GM21360 (cell line): ENCODE results near the gene CHST11.

Experiments
- ATAC-seq: cut with Tn5 transposase; IDR thresholded peaks from one replicate; pipeline ENCODE4 v1.9.1; 2021; ENCODE audit warnings: mild to moderate bottlenecking, moderate library complexity; ENCODE audit not compliant: unreplicated experiment

Gene CHST11

GRCh38 chr12:104456417-104456949 lies at the start of gene CHST11:
TSS of gene CHST11 (plus strand) at chr12:104456948.
- ATAC-seq, result peak; percentile 62

- no peak for ATAC-seq
Measured at GRCh38 chr12:104407438-104407837, 49.3 kb upstream of the CHST11 start.

DNA sequence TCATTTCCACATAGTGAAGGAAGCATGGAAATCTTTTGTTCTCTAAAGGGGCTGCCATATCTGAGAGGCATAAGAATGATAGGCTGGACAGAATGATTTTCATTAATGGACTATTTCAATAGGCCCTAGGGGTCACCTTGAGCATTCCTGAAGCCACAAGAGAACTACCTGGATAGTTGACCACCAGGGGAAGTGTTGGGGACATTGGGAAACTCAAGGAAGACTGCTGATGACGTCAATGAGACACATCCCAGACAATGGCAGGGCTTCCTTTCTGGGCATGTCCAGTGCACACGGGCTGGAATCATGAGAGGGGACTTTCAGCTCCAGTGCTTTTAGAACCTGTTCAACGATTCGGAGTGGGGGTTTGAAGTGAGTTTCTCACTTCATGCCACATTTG lies 48.8 kb upstream of the CHST11 start:
- no peak for ATAC-seq

DNA sequence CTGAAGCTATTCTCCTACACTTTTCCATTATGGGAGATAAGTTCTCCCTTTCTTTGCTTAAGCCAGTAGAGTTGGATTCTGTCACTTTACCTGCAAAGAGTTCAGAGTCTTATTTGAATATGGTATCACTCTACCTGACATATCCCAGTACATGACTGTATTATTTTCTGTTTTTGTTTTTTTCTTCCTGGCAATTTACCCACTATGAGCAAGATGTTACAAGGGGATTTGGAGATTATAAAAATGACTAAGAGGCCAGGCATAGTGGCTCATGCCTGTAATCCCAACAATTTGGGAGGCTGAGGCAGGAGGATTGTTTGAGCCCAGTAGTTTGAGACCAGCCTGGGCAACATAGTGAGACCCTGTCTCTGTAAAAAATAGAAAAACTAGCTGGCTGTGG lies 46.4 kb upstream of the CHST11 start:
- no peak for ATAC-seq

- ATAC-seq, result no peak
Measured at GRCh38 chr12:104410786-104411185, 46.0 kb upstream of the CHST11 start.

DNA sequence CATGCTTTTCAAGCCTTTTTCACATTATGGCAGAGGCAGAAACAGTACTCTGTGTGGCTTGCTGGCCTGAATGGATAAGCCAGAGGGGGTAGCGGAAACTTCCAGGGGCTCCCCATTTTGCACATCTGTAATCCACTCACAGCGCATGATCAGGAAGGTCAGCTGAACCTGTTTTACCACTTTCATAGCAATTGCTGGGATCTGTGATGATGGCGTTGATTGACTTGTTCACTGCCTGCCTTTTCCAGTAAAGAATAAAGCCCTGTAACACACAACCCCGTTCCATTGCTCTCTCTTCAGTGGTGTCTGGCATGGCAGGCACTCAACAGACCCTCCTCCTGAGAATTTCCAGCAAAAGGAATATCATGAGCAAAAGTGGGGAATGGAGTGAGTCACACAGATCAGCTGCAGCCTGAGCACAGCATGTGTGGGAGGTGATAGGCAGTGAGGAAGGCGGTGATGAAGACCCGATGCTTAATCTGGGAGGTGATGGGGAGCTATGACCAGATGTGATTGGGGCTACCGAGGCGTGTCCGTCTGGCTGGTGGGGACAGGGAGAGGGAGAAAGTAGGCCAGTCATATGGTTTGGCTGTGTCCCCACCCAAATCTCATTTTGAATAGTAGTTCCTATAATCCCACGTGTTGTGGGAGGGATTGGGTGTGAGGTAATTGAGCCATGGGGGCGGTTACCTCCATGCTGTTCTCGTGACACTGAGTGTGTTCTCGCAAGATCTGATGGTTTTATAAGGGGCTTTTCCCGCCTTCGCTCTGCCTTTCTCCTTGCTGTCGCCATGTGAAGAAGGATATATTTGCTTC lies 44.7 kb upstream of the CHST11 start:
- ATAC-seq, result no peak

- ATAC-seq, result no peak
Measured at GRCh38 chr12:104412681-104413080, 44.1 kb upstream of the CHST11 start.

DNA sequence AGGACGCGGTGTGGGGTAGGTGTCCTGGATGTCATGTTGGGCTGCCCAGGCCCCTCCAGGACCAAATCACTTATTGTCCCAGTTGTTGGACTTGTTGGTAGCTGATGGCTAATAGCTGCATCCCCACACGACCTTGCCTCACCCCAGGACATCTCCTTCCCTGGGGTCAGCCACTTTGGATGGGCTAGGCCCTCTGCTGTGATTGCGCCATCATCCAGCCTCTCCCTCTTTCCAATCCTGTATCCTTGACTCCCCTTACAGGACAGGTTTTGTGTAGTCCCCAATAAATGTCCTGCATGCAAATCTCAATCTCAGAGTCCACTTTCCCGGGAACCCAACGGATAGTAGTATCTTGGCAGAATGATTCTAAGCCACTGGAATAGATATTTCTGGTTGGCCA lies 43.4 kb upstream of the CHST11 start:
- no peak for ATAC-seq

GRCh38 chr12:104414581-104415341 lies 42.0 kb upstream of the CHST11 start:
- no peak for ATAC-seq

DNA sequence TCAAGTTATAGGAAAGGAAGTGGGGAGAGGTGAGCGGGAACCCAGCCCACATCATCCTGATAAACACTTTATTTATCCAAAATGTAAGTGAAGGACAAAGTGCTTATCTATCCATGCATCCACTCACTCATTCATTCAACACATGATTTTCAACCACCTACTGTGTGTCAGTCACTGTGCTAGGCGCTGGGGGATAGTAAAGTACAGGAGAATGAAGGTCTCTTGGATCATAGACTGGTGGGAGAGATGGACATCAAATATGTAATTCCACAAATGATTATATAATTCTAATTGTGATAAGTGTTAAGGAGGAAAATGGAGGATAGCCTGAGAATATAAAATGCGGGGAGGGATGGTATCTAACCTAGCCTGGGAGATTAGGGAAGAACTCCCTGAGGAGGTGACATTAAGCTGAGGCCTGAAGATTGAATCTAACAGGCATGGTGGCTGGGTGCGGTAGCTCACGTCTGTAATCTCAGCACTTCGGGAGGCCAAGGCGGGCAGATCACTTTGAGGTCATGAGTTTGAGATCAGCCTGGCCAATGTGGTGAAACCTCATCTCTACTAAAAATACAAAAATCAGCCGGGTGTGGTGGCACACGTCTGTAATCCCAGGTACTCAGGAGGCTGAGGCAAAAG lies 41.3 kb upstream of the CHST11 start:
- ATAC-seq, result no peak

DNA sequence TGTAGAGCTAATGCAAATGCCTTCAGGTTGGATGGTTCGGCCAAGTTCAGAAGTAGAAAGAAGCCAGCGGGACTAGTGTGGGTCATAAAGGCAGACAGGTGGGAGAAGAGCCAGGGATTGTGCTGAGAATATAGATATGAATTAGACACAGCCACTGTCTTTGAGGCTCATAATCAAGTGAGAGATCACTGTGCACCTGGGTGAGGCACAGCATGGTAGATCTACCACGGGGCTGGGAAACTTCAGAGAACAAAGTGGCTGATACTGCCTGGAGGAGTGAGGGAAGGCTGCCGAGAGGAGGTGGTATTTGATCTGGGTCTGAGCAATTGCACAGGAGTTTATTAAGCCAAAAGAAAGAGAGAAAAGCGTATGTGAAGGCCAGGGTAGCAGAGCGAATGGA lies 40.6 kb upstream of the CHST11 start:
- ATAC-seq, result no peak

- no peak for ATAC-seq
Measured at GRCh38 chr12:104416585-104416984, 40.2 kb upstream of the CHST11 start.

- no peak for ATAC-seq
Measured at GRCh38 chr12:104419717-104420116, 37.0 kb upstream of the CHST11 start.

- ATAC-seq, result no peak
Measured at GRCh38 chr12:104420868-104421267, 35.9 kb upstream of the CHST11 start.

- no peak for ATAC-seq
Measured at GRCh38 chr12:104421343-104421742, 35.4 kb upstream of the CHST11 start.

GRCh38 chr12:104422441-104422840 lies 34.3 kb upstream of the CHST11 start:
- ATAC-seq, result no peak

- no peak for ATAC-seq
Measured at GRCh38 chr12:104423273-104423672, 33.5 kb upstream of the CHST11 start.

GRCh38 chr12:104423809-104424208 lies 32.9 kb upstream of the CHST11 start:
- no peak for ATAC-seq

DNA sequence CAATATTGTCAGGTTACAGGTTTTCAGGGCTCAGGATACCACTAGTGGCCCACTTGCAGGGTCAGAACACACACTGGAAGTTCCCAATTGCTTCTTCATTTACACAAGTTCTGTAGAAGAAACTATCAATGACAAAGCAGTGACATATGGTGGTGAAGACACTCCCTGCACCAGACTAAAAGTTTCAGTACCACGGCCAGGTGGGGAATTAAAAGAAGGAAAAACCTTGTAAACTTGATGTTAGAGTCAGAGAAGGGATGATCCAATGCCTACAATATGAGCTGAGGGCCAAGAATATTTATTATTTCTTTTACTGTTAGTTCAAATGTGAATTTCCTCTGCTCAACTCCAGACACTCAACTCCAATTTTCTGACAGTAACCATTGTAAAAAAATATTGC lies 31.8 kb upstream of the CHST11 start:
- no peak for ATAC-seq

DNA sequence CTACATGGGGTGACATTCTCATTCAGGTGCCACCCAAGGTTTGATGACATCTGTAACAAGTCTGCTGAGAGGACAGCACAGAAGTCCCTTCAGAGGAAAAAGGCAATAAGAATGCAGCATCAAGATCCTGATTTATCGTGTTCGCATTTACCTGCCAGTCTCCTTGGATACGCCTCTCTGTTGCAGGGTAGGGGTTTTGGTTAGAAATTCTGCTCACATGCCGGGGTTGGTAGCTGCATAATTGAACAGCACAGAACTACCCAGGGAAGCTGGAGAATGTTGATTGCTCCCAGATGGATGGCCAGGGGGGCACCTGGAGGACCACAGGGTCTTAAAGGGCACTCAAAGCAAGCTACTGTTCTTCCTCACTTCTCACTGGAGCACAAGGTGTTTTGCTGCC lies 31.1 kb upstream of the CHST11 start:
- ATAC-seq, result no peak

DNA sequence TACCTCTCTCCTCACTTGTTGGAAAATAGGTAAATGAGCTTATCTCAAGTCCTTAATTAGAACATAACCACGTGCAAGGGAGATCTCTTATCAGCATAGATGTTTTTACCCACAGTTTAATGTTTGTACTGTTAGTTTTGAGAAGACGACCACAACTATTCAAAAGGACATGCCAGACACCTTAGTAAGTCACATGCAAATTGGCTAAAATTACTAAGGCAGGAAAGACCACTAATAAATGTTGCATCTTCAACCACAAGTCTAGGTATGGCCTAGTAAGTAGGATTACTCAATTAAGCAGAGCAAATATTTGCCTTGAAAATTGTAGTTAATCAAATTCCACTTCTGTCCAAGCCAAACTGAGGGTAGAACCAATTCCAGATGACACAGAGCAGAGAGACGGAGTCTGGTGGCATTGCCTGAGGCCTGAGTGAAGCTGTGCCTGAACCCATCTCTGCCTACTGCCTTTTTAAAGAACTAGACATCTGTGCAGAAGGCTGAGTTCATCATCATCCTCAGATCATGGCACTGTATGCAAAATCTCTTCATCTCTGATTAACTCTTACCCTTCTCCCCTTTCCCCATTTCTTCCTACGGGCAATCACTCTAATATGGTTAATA lies 29.7 kb upstream of the CHST11 start:
- no peak for ATAC-seq
